ENCODE measurements around the gene P3H1.

P3H1 gene

DNA sequence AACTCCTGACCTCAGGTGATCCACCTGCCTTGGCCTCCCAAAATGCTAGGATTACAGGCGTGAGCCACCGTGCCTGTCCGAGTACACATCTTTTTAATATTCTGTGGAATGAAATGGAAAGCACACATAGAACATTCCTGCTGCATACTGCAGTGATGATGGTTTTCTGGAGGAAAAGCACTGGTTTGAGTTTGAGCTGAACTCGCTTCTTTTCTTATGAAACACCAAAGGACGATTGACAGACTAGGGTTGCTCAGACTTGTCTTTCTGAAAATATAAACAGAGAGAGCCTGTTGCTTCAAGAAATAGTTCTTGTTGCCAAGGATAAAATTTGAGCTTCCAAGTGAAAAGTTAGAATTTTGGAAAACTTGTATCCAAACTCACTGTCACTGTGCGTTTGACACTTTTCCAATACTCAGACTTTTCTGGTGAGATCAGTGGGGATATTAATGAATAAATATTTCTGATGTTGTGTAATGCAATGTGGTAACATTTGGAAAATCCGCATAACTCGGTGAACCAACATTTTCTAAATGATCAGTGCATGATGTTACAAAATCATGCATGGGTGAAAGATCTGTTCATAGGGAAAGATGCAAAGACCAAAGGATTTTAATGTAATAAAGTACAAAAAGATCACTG lies 35.1 kb upstream of the P3H1 start:
- no peak for TF ChIP-seq CTCF (IDR thresholded peaks at IDR 0.05; ENCODE audit: insufficient read depth, missing control alignments)
- DNase-seq (ENCODE audit: insufficient read length, low spot score), result no peak
- no peak for FAIRE-seq

DNA sequence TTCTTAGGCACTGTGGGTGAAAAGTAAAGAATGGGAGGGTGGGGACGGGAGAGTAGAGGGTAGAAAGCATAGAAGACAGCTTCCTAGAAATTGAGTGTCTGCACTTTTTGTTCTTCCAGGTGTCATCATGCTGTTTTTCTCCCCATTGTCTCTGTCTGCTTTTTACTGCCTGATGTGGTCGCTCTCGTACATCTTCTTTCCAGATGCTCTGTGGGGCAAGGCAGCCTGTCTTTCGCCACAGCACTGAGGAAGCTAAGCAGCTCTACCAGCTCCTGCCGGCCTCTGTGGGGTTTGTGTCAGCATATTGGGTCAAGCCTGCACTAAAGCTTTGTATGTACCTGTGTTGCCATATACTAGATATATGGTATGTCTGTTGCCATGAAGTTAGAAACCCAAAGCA lies 31.2 kb upstream of the P3H1 start:
- FAIRE-seq, result no peak
- TF ChIP-seq CTCF (IDR thresholded peaks at IDR 0.05; ENCODE audit: insufficient read depth, missing control alignments), result no peak
- no peak for DNase-seq (ENCODE audit: insufficient read length, low spot score)

- TF ChIP-seq CTCF (IDR thresholded peaks at IDR 0.05; ENCODE audit: insufficient read depth, missing control alignments), result no peak
- no peak for DNase-seq (ENCODE audit: insufficient read length, low spot score)
- no peak for FAIRE-seq
Measured at GRCh38 chr1:42797414-42797813, 30.6 kb upstream of the P3H1 start.

- DNase-seq (ENCODE audit: insufficient read length, low spot score), result no peak
- TF ChIP-seq CTCF (IDR thresholded peaks at IDR 0.05; ENCODE audit: insufficient read depth, missing control alignments), result no peak
- no peak for FAIRE-seq
Measured at GRCh38 chr1:42793824-42794223, 27.0 kb upstream of the P3H1 start.

- DNase-seq (ENCODE audit: insufficient read length, low spot score) (no peak), FAIRE-seq (no peak)
- TF ChIP-seq CTCF (IDR thresholded peaks at IDR 0.05; ENCODE audit: insufficient read depth, missing control alignments), result no peak
Measured at GRCh38 chr1:42788021-42788420, 21.2 kb upstream of the P3H1 start.

DNA sequence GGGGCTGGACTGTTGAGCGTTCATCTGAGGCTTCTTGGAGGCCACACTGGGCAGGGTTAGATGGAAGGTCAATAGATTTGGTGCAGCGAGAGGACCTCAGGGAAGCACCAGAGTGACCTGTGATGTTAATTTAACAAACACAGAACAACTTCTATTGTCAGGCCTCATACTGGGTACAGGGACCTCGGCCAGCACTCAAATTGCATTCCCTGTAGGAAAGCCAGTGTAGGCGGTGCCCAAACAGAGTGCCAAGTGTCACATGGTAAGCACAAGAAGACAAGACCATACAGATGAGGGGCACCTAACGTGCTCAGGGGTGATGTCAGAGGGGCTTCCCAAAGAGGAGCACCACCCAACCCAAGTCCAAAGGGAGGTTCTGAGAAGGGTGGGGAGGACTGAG lies 19.3 kb upstream of the P3H1 start:
- FAIRE-seq (no peak), DNase-seq (ENCODE audit: insufficient read length, low spot score) (no peak)
- TF ChIP-seq CTCF (IDR thresholded peaks at IDR 0.05; ENCODE audit: insufficient read depth, missing control alignments), result no peak

- DNase-seq (ENCODE audit: insufficient read length, low spot score) (no peak), FAIRE-seq (no peak)
- no peak for TF ChIP-seq CTCF (IDR thresholded peaks at IDR 0.05; ENCODE audit: insufficient read depth, missing control alignments)
Measured at GRCh38 chr1:42784946-42785693, 18.3 kb upstream of the P3H1 start, which contains the start of gene TMEM269. Gene TMEM269, plus strand, starts transcription at chr1:42784991. Its CDS starts 4,903 bp downstream, at chr1:42789894.
